ENCODE results near the gene REC114.

The REC114 gene

GRCh38 chr15:73608475-73608874 lies 165.5 kb downstream of the REC114 start:
- no peak overlapping the region for H3K27ac ChIP-seq
- no peak for TF ChIP-seq CTCF (conservative IDR thresholded peaks at IDR 0.05)

- no peak overlapping the region for H3K27ac ChIP-seq
- no peak for TF ChIP-seq CTCF (conservative IDR thresholded peaks at IDR 0.05)
Observed at GRCh38 chr15:73608941-73609340, 166.0 kb downstream of the REC114 start.
